ENCODE data around the gene PIP4K2B. TPM values are rescaled to one million over a fixed set of nuclear protein-coding genes. Genes with fewer than 3 reads are reported as not detected.

Gene PIP4K2B
- total and polyA plus RNA-seq, 9 of the 15 experiments (the other 6 are each of a cell fraction or from before 2014, with no cell fraction given) = 3.7 to 29.9 (median 23.0) TPM

- peak; percentile 22; the same call in 1 of the 2 replicates for TF ChIP-seq KAT7 (CRISPR knock-in tag; IDR thresholded peaks at IDR 0.05; ENCODE audit: borderline replicate concordance)
- no peak for TF ChIP-seq SFPQ (IDR thresholded peaks at IDR 0.05; ENCODE audit: low read depth, low read length)
- peak in 1 of 2 experiments; percentile 59; a peak in 1 of 4 replicates for TF ChIP-seq UBTF (IDR thresholded peaks at IDR 0.05; ENCODE audit: borderline replicate concordance in 1 of 2, low read depth in 2 of 2, low read length in 2 of 2)
- peak; percentile 57; the same call in 1 of the 2 replicates for TF ChIP-seq NKRF (IDR thresholded peaks at IDR 0.05; ENCODE audit: borderline replicate concordance)
- no peak for TF ChIP-seq NUFIP1 (IDR thresholded peaks at IDR 0.05; ENCODE audit: partially characterized antibody)
- TF ChIP-seq MYC (IDR thresholded peaks at IDR 0.05; ENCODE audit: low read depth, low read length) = peak; percentile 41; the same call in 1 of the 2 replicates
- TF ChIP-seq MYC (CRISPR knock-in tag; IDR thresholded peaks at IDR 0.05; ENCODE audit: borderline replicate concordance, low read depth) = no peak
- no peak for TF ChIP-seq XRCC3 (IDR thresholded peaks at IDR 0.05)
- TF ChIP-seq SAP30 (IDR thresholded peaks at IDR 0.05; ENCODE audit: borderline replicate concordance, insufficient read depth, low read depth, low read length, poor library complexity, severe bottlenecking) = peak; percentile 62
- TF ChIP-seq ZNF740 (CRISPR knock-in tag; IDR thresholded peaks at IDR 0.05) = peak; percentile 53; the same call in 1 of the 2 replicates
- TF ChIP-seq ZNF740 (tag; IDR thresholded peaks at IDR 0.05) = no peak
- TF ChIP-seq ZBTB2 (IDR thresholded peaks at IDR 0.05) = no peak
- TF ChIP-seq ARHGAP35 (IDR thresholded peaks at IDR 0.05; ENCODE audit: partially characterized antibody) = no peak
- TF ChIP-seq ZNF324 (CRISPR knock-in tag; IDR thresholded peaks at IDR 0.05) = no peak
- no peak for TF ChIP-seq ZNF707 (CRISPR knock-in tag; conservative IDR thresholded peaks at IDR 0.05)
Observed at GRCh38 chr17:38798614-38799500, 499 bp downstream of the PIP4K2B start (continued).
